Osteoblast (primary cell): ENCODE data around the gene PTDSS2. TPM values are rescaled to one million over a fixed set of nuclear protein-coding genes. Genes with fewer than 3 reads are reported as not detected.

Experiments
- DNase-seq: peaks from one replicate; pipeline ENCODE4 v3.0.0; 2011; ENCODE audit warnings: low spot score, mixed read lengths; ENCODE audit not compliant: insufficient read length; ENCODE audit errors: missing footprints
- H2AFZ ChIP-seq: 2 replicates; pipeline ENCODE4 v1.6.0; 2011; ENCODE audit warnings: mild to moderate bottlenecking, low read length
- H3K27ac ChIP-seq: 2 replicates; pipeline ENCODE4 v1.5.1; 2011; ENCODE audit warnings: mild to moderate bottlenecking, low read depth, low read length, moderate library complexity
- H3K27me3 ChIP-seq: 2 replicates; pipeline ENCODE4 v1.6.0; 2012; ENCODE audit warnings: mild to moderate bottlenecking, control low read depth, inconsistent platforms, low read length, moderate library complexity; ENCODE audit not compliant: insufficient read depth
- H3K36me3 ChIP-seq: 2 replicates; pipeline ENCODE4 v1.5.1; 2011; ENCODE audit warnings: mild to moderate bottlenecking, low read length, control low read depth, moderate library complexity; ENCODE audit not compliant: insufficient read depth
- H3K4me1 ChIP-seq: 2 replicates; pipeline ENCODE4 v1.5.1; 2011; ENCODE audit warnings: mild to moderate bottlenecking, low read length, control low read depth, moderate library complexity; ENCODE audit not compliant: insufficient read depth
- H3K4me2 ChIP-seq: 2 replicates; pipeline ENCODE4 v1.6.0; 2011; ENCODE audit warnings: mild to moderate bottlenecking, low read length; ENCODE audit not compliant: insufficient read depth
- H3K4me3 ChIP-seq: fragments of 200-600 bp; sonication (generic); 3 replicates; pipeline ENCODE4 v1.5.1; 2012; ENCODE audit warnings: mild to moderate bottlenecking, low read length, inconsistent platforms; ENCODE audit not compliant: insufficient read depth
- H3K79me2 ChIP-seq: 2 replicates; pipeline ENCODE4 v1.6.0; 2012; ENCODE audit warnings: mild to moderate bottlenecking, low read length, control low read depth, inconsistent platforms; ENCODE audit not compliant: insufficient read depth
- H3K9me3 ChIP-seq: 2 replicates; pipeline ENCODE4 v1.5.1; 2011; ENCODE audit warnings: low read depth, low read length, control low read depth
- H4K20me1 ChIP-seq: 2 replicates; pipeline ENCODE4 v1.6.0; 2012; ENCODE audit warnings: mild to moderate bottlenecking, low read length, control low read depth; ENCODE audit not compliant: insufficient read depth
- total RNA-seq: library from RNA; depleted of rRNA; stranded (reverse); fragments of >200 nt; gene quantifications from 2 replicates; pipeline ENCODE4 v1.2.3, GENCODE V29; 2012
- TF ChIP-seq, protein P1 (sequence below): IDR thresholded peaks from 2 replicates; pipeline ENCODE4 v1.5.1; 2011; ENCODE audit warnings: mild to moderate bottlenecking, low read depth, low read length, moderate library complexity; ENCODE audit errors: extremely low read depth

PTDSS2 gene
- total RNA-seq, 1 donor: 36.2 TPM

DNA sequence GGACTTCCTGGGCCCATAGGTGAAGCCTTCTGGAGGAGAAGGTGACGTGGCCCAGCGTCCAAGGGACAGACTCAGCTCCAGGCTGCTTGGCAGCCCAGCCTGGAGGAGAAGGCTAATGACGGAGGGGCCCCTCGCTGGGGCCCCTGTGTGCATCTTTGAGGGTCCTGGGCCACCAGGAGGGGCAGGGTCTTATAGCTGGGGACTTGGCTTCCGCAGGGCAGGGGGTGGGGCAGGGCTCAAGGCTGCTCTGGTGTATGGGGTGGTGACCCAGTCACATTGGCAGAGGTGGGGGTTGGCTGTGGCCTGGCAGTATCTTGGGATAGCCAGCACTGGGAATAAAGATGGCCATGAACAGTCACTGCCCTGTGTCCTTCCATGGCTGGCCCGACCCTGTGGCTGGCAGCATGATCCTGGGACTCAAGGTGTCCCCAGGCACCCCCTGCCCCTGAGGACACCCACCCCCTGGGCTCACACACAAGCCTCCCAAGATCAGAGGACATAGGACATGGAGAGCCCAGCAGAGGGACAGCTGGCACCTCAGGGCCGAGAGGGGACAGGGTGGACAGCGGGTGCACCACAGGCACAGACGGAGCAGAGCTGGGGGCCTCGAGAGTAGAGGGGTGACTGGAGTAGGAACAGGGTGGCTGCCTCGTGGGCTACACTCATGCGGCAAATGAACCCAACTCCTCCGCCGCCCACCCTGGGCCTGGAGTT is 45.4 kb upstream of the PTDSS2 start:
- TF ChIP-seq, protein P1, sequence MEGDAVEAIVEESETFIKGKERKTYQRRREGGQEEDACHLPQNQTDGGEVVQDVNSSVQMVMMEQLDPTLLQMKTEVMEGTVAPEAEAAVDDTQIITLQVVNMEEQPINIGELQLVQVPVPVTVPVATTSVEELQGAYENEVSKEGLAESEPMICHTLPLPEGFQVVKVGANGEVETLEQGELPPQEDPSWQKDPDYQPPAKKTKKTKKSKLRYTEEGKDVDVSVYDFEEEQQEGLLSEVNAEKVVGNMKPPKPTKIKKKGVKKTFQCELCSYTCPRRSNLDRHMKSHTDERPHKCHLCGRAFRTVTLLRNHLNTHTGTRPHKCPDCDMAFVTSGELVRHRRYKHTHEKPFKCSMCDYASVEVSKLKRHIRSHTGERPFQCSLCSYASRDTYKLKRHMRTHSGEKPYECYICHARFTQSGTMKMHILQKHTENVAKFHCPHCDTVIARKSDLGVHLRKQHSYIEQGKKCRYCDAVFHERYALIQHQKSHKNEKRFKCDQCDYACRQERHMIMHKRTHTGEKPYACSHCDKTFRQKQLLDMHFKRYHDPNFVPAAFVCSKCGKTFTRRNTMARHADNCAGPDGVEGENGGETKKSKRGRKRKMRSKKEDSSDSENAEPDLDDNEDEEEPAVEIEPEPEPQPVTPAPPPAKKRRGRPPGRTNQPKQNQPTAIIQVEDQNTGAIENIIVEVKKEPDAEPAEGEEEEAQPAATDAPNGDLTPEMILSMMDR: no peak
- Histone ChIP-seq H3K9me3 (no peaks in the 10 kb centered on the region), H4K20me1 (no peaks in the 10 kb centered on the region), H3K36me3 (no peaks in the 10 kb centered on the region), H3K27ac (no peak overlapping the region), H3K4me1 (peaks cover 3% of the 10 kb centered on the region), H2AFZ (no peak overlapping the region), H3K27me3 (no peaks in the 10 kb centered on the region), H3K4me3 (no peak overlapping the region), H3K4me2 (no peak overlapping the region), H3K79me2 (no peaks in the 10 kb centered on the region)
- no peak for DNase-seq

DNA sequence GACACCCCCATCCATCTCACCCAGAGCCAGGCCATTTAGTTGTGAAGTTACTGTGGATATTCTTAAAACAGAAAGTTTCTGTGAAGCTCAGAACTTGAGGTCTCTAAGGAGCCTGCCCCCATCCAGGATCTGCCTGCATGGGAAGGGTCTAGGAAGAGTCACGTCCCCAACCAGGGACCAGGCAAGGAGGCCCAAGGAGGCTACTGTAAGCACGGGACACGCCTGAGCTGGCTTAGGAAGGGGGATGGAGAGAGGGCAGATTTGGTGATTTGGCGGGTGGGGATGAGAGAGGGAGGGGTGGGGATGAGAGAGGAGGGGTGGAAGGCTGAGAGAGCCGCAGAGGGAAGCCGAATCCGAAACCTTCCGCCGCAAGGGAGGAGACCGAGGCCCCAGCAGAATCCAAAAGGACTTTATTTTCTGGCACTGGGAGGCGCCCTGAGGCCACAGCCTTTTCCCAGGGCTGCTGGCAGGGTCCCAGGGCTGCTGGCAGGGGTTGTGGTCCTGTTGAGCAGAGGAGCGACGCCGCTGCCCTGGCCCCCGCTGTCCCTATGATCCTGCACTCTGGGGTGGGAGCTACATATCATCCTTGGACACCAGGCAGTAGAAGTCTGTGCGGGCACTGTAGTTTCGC is 44.6 kb upstream of the PTDSS2 start:
- H3K9me3 ChIP-seq: no peaks in the 10 kb centered on the region
- no peaks in the 10 kb centered on the region for H3K79me2 ChIP-seq
- no peaks in the 10 kb centered on the region for H3K27me3 ChIP-seq
- no peak overlapping the region for H3K4me3 ChIP-seq
- H2AFZ ChIP-seq: no peak overlapping the region
- DNase-seq: no peak
- no peaks in the 10 kb centered on the region for H4K20me1 ChIP-seq
- H3K4me1 ChIP-seq: peaks cover 3% of the 10 kb centered on the region
- no peak overlapping the region for H3K27ac ChIP-seq
- TF ChIP-seq, protein P1: no peak
- H3K4me2 ChIP-seq: no peak overlapping the region
- H3K36me3 ChIP-seq: no peaks in the 10 kb centered on the region

DNA sequence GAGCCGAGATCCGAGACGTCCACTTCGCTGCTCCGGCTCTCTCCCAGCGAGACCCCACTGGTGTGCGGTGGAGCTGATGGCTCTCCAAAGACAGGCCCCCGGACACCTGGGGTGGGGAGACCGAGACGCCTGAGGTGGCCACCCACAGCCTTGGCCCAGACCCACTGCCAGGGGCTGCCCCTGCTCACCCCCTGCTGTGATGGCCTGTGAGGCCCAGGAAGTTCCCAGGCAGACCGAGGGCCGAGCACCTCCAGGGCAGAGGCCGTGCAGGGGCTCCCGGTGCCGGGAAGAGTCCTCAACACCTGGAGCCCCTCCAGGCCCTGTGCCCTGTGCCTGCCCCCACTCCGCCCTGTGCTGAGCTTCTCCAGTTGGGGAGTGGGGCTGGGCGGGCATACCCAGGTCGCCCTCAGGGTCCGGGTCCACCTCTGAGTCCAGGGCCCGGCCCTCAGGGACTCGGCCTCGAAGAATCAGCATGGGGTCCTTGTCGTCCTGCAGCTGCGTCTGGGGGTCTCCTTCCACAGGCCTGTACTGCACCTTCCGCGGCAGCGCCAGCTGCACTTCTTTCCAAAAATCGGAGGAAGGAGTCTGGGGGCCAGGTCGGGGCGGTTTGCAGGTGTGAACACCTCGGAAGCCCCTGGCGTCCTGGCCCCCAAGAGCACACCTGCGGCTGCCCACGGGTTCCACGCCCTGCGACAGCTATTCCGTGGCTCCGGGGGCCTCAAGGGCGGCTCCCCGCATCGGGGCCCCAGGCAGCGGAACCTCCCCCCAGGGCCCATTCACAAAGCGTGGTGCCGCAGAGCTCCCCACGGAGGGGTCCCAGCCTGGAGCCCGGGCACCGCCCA is 43.9 kb upstream of the PTDSS2 start:
- TF ChIP-seq, protein P1: no peak
- Histone ChIP-seq H3K27ac (no peak overlapping the region), H4K20me1 (no peaks in the 10 kb centered on the region), H3K36me3 (no peaks in the 10 kb centered on the region), H3K79me2 (no peaks in the 10 kb centered on the region), H3K9me3 (no peaks in the 10 kb centered on the region), H2AFZ (peak overlapping the region; percentile 59), H3K4me3 (peak overlapping the region; percentile 73), H3K4me2 (peak overlapping the region; percentile 77), H3K27me3 (no peaks in the 10 kb centered on the region), H3K4me1 (peaks cover 3% of the 10 kb centered on the region)
- no peak for DNase-seq
